ENCODE results near the gene ZFYVE27. TPM values are rescaled to one million over a fixed set of nuclear protein-coding genes. Genes with fewer than 3 reads are reported as not detected.
A peak's percentile ranks its signal among the peaks of the same experiment; 100 is the strongest.

ZFYVE27 gene
- polyA plus RNA-seq, 1 donor from 2014 or later = 35.4 TPM

DNA sequence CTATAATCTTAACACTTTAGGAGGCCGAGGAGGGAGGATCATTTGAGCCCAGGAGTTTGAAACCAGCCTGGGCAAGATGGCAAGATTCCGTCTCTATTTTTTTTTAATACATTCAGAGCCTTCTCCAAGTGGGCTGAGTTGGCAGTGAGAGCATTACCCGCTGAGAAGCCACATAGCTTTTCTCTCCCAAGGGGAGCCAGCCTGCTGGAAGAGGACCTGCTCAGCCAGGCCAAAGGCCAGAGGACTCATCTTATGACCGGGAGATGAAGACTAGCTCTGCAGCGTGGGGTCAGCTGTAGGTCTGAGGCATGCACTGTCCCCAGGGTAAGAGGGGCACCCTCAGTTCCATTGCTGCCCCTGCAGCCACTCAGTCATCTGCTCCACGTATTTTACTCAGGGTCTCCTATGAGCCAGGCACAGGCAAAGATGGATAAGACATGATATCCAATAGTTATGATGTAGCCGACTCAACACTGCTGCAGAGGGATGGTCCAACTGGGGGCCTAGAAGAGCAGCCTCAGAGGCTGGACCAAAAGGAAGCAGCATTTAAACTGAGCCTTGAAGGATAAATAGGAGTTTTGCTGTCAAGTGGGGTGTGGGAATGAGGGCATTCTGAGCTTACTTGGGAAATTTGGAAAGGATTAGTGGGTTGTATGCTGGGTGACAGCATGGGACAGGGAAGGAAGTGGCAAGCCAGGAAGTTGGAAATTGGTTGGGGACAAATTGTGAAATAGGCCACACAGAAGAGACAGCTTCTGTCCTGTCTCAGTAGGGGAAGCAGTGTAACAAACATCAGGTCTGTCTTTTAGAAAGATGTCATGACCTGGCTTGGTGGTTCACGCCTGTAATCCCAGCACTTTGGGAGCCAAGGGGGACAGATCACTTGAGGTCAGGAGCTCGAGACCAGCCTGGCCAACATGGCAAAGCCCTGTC lies 25.0 kb upstream of the ZFYVE27 start:
- no peaks in the 10 kb centered on the region for H3K9me3 Mint-ChIP-seq

DNA sequence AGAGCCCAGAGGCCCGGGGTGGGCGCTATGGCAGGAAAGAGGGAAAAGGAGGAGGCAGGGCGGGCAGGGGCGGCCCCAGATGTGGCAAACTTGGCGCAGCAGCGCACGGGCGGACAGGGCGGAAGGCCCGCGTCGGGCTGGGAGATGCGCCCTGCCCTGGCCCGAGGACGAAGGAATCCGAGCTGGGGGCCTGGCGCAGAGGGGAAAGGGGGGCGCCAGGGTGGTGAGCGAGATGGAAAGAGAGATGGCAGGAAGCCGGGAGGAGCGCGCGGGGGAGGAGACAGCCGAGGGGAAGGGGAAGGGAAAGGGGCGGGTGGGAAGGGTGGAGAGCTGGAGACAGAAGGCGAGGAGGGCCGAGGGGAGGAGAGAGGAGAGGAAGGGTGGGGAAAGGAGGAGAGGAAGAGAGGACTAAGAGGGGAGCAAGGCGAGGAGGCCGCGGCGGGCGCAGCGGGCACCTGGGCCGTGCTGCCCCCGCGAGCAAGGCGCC lies 23.5 kb upstream of the ZFYVE27 start, which contains the start of gene MARVELD1:
Gene MARVELD1 (plus strand): TSS at position 392 of the 487 bp plus-strand sequence. CDS start 147 bp downstream, outside the sequence.
- peaks cover 17% of the 10 kb centered on the region for H3K27me3 Mint-ChIP-seq
- peak within 1 kb of the TSS; percentile 91 to 99 (median 98) for H3K4me3 Mint-ChIP-seq

More for the DNA sequence above, 25.0 kb upstream of the ZFYVE27 start:
- Mint-ChIP-seq H3K27me3 (peaks cover 20% of the 10 kb centered on the region), H3K27ac (peak overlapping the region in 1 of 3 donors; percentile 76), H3K4me3 (peak overlapping the region; percentile 0 to 76 (median 66)), H3K36me3 (no peaks in the 10 kb centered on the region), H3K4me1 (peaks cover 6 to 11% (median 9%) of the 10 kb centered on the region in 3 donors)

GRCh38 chr10:97713826-97714400 lies 23.0 kb upstream of the ZFYVE27 start:
- Mint-ChIP-seq H3K9me3 (no peaks in the 10 kb centered on the region), H3K4me3 (peak overlapping the region; percentile 91 to 99 (median 98)), H3K36me3 (peaks cover 1% of the 10 kb centered on the region), H3K27ac (peak overlapping the region in 1 of 3 donors; percentile 90), H3K4me1 (peaks cover 6 to 11% (median 9%) of the 10 kb centered on the region in 3 donors), H3K27me3 (peaks cover 13% of the 10 kb centered on the region)

More for the DNA sequence above, 23.5 kb upstream of the ZFYVE27 start, which contains the start of gene MARVELD1:
- Mint-ChIP-seq H3K27ac (peak within 1 kb of the TSS; percentile 15 to 90 (median 76)), H3K9me3 (no peaks in the 10 kb centered on the region), H3K4me1 (peaks cover 6 to 11% (median 9%) of the 10 kb centered on the region in 3 donors), H3K36me3 (peaks cover 1% of the 10 kb centered on the region)

- peaks cover 1% of the 10 kb centered on the region for H3K36me3 Mint-ChIP-seq
- H3K4me3 Mint-ChIP-seq = peak overlapping the region; percentile 91 to 99 (median 98)
- peaks cover 7 to 11% (median 9%) of the 10 kb centered on the region in 3 donors for H3K4me1 Mint-ChIP-seq
- H3K27ac Mint-ChIP-seq = peak overlapping the region in 1 of 3 donors; percentile 59
- H3K9me3 Mint-ChIP-seq = no peaks in the 10 kb centered on the region
- H3K27me3 Mint-ChIP-seq = peaks cover 8% of the 10 kb centered on the region
Measured at GRCh38 chr10:97714401-97715258, 22.3 kb upstream of the ZFYVE27 start.

- Mint-ChIP-seq H3K36me3 (peaks cover 1% of the 10 kb centered on the region), H3K4me3 (peak overlapping the region; percentile 91 to 99 (median 98)), H3K27ac (peak overlapping the region in 1 of 3 donors; percentile 59), H3K4me1 (peaks cover 7 to 11% (median 9%) of the 10 kb centered on the region in 3 donors), H3K9me3 (no peaks in the 10 kb centered on the region), H3K27me3 (peaks cover 8% of the 10 kb centered on the region)
Measured at GRCh38 chr10:97715259-97715874, 21.6 kb upstream of the ZFYVE27 start.

- Mint-ChIP-seq H3K9me3 (no peaks in the 10 kb centered on the region), H3K27me3 (peaks cover 5% of the 10 kb centered on the region), H3K27ac (no peak overlapping the region), H3K4me3 (no peak overlapping the region), H3K36me3 (peaks cover 1% of the 10 kb centered on the region), H3K4me1 (peaks cover 5 to 9% (median 9%) of the 10 kb centered on the region in 3 donors)
Measured at GRCh38 chr10:97717627-97718026, 19.3 kb upstream of the ZFYVE27 start.

DNA sequence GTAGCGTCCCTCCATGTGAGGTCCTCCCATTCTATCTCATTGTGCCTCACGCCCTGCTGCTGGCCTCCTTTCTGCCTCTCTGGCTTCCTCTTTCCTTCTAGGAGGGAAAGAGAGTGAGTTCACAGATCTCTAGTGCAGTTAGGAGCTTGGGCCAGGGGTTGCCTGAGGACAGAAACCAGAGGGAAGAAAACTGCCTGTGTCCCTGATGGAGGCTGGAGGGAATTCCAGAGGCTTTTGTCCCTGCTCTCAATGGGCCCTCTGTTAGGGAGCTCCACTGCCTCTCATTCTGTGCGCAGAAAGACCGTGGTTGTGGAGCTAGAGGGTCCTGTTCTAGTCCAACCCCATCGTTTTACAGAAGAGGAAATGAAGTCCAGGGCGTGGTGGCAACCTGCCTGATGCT lies 18.8 kb upstream of the ZFYVE27 start:
- Mint-ChIP-seq H3K27ac (no peak overlapping the region), H3K27me3 (peaks cover 2% of the 10 kb centered on the region), H3K9me3 (no peaks in the 10 kb centered on the region), H3K36me3 (peaks cover 1% of the 10 kb centered on the region), H3K4me1 (peaks cover 2 to 9% (median 5%) of the 10 kb centered on the region in 3 donors), H3K4me3 (no peak overlapping the region)

DNA sequence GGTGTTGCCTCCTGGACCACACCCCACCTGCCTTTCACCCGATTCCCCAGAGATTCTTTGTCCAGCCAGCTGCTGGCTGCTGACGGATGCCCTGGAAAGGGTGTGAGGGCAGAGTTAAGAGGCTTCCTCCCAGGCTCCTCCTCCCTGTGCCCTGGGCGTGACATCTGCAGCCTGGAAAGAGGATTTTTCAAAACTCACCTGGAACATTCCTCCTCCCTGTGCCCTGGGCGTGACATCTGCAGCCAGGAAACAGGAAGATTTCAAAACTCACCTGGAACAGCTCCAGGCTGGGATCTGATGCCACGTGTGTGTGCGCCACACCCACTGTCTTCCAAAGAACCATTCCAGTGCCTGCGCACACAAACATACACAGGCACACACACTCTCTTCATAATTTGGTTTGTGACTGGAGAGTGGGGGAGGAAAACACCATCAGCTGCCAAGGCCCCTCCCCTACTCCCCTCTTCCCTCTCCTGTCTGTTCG lies 18.2 kb upstream of the ZFYVE27 start:
- no peaks in the 10 kb centered on the region for H3K9me3 Mint-ChIP-seq
- peak overlapping the region in 1 of 3 donors; percentile 47 for H3K27ac Mint-ChIP-seq
- peaks cover 5% of the 10 kb centered on the region for H3K27me3 Mint-ChIP-seq
- peaks cover 1% of the 10 kb centered on the region for H3K36me3 Mint-ChIP-seq
- peak overlapping the region in 1 of 4 donors; percentile 63 for H3K4me3 Mint-ChIP-seq
- H3K4me1 Mint-ChIP-seq = peaks cover 2 to 9% (median 5%) of the 10 kb centered on the region in 3 donors

DNA sequence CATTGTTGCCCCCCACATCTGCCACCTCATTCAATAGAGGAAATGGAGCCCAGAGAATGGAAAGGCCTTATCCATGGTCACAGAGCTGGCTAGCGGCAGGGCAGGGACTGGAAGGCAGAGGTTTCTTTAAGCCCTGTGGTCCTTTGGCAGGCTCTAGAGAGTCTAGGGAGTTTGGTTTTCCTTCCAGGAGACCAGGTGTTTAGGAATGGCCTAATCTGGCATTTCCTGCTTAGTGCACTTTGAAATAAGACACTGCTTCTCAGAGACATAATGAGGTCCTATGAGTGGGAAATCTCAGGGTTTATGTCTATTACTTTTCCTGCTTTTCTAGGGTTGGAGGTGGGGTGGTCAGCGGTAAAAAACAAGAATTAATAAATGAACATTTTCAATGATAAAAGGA lies 17.3 kb upstream of the ZFYVE27 start:
- Mint-ChIP-seq H3K27me3 (peaks cover 7% of the 10 kb centered on the region), H3K36me3 (peaks cover 1% of the 10 kb centered on the region), H3K9me3 (no peaks in the 10 kb centered on the region), H3K4me3 (no peak overlapping the region), H3K27ac (peak overlapping the region in 1 of 3 donors; percentile 47), H3K4me1 (peaks cover 2 to 5% (median 3%) of the 10 kb centered on the region in 3 donors)

DNA sequence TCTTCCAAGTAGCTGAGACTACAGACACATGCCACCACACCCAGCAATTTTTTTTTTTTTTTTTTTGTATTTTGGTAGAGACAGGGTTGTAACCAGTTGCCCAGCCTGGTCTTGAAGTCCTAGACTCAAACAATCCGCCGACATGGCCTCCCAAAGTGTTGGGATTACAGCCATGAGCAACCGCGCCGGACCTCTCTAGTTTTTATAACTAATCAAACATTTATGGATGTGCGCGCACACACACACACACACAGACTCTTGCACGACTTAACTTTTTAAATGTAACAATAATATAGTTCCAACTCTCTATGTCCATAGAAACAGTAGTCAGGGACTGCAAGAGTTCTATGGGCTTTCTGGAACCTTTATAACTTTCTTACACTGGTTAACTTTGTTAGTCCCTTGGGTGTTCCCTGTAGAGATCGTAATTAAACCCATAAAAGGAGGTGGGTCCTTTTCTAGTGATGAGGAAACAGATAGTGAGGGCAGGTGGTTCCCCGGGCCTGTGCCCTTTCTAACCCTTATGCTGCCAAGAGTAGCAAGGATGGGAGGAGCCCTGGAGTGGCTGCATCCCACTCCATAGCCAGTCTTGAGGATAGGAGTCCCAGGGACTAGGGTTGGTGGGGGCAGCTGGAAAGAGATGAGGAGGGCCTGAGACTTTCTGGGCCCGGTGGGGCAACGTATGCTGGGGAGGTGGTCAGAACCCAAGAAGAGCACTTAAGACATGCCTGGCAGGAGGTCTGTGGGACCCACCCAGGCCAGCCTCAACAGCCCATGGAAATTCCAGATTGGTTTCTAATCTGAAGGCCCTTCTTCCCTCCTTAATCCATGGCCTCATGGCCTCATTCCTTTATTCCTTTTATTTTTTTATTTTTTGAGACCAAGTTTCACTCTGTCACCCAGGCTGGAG lies 14.8 kb upstream of the ZFYVE27 start:
- Mint-ChIP-seq H3K4me3 (no peak overlapping the region), H3K9me3 (no peaks in the 10 kb centered on the region), H3K36me3 (peaks cover 1% of the 10 kb centered on the region), H3K27me3 (peaks cover 12% of the 10 kb centered on the region), H3K27ac (no peak overlapping the region), H3K4me1 (peaks cover 0 to 2% (median 0%) of the 10 kb centered on the region in 3 donors)

DNA sequence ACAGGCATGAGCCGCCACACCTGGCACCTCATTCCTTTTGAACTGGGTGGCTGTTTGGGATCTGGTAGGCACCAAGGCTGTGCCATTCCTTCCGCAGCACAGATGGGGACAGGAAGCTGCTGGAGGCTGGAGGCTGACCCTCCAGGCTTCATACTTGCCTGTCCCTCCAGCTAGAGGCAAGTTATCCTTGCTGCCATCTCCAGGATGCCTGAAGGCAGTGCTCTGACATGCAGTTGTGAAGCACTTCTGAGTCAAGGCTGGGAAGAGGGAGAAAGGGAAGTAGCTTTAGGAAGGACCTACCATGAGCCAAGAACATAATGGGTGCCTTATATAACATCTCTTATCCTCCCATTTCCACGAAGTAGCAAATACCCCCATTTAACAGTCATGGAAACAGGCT lies 13.9 kb upstream of the ZFYVE27 start:
- H3K9me3 Mint-ChIP-seq = no peaks in the 10 kb centered on the region
- H3K4me1 Mint-ChIP-seq = peaks cover 0 to 2% (median 0%) of the 10 kb centered on the region in 3 donors
- no peak overlapping the region for H3K4me3 Mint-ChIP-seq
- no peak overlapping the region for H3K27ac Mint-ChIP-seq
- H3K36me3 Mint-ChIP-seq = no peaks in the 10 kb centered on the region
- H3K27me3 Mint-ChIP-seq = peaks cover 12% of the 10 kb centered on the region

DNA sequence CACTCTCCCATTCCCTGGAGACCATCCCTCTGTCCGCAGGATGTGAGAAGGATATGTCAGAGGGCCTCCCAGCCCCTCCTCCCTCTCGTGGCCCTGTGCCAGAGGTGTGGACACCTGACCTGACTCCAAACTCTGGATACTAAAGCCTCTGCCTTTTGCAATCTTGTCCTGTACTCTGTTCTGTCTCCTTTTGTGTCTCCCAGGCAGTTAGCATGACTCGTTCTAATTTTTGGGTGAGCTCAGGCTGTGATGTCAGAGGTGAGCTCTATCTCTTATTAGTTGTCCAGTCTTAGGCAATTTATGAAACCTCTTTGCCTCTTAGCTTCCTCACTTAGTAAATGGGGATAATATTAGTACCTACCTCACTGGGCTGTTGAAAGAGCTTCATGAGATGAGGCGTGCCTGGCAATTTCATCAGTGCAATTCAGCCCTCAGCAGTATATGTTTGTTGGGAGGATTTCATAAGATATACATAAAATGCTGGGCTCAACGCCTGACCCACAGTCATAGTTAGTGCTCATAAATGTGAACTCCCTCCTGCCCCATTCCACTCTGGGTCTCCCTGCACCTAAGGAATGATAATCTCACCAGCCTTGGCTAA lies 12.5 kb upstream of the ZFYVE27 start:
- H3K27me3 Mint-ChIP-seq = peaks cover 17% of the 10 kb centered on the region
- H3K4me1 Mint-ChIP-seq = no peaks in the 10 kb centered on the region
- no peaks in the 10 kb centered on the region for H3K36me3 Mint-ChIP-seq
- no peak overlapping the region for H3K4me3 Mint-ChIP-seq
- H3K27ac Mint-ChIP-seq = no peak overlapping the region
- H3K9me3 Mint-ChIP-seq = no peaks in the 10 kb centered on the region

All from IgD-negative memory B cell (primary cell).